ENCODE measurements around the gene UNC5C.

DNA sequence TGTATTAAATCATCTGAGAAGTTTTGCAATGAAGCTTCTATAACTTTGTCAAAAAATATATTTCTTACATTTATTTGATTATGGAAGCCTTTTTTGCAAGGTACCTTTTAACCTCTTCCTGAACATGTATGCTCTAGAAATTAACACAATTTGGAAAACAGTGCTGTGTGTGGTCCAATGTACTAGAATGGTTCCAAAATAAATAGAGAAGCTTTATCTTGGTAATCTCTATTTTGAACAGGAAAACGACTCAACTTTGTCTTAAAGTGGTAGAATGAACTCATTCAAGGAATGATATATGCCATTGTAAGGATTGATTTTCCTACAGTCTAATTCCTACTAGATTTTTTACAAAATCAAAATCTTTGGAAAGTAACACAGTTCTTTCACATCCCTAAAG, 248.5 kb downstream of the UNC5C start:
- TF ChIP-seq ZNF335 (tag by site-specific recombination; conservative IDR thresholded peaks at IDR 0.05) (no peak), ATF2 (tag by site-specific recombination; IDR thresholded peaks at IDR 0.05; ENCODE audit: low read depth) (no peak), CTCF (tag by site-specific recombination; IDR thresholded peaks at IDR 0.05) (no peak), ZEB2 (tag by site-specific recombination; IDR thresholded peaks at IDR 0.05) (no peak), ZNF561 (tag by site-specific recombination; IDR thresholded peaks at IDR 0.05; ENCODE audit: borderline replicate concordance) (no peak), ZNF324 (tag by site-specific recombination; IDR thresholded peaks at IDR 0.05) (no peak)

Measured in HEK293 (cell line).